GF-D8 (cell line): ENCODE data around the gene BUB3.

Experiments
- DNase-seq: peaks from one replicate; lab custom pipeline; 2025; lab: John Stamatoyannopoulos, UW

Gene BUB3

DNA sequence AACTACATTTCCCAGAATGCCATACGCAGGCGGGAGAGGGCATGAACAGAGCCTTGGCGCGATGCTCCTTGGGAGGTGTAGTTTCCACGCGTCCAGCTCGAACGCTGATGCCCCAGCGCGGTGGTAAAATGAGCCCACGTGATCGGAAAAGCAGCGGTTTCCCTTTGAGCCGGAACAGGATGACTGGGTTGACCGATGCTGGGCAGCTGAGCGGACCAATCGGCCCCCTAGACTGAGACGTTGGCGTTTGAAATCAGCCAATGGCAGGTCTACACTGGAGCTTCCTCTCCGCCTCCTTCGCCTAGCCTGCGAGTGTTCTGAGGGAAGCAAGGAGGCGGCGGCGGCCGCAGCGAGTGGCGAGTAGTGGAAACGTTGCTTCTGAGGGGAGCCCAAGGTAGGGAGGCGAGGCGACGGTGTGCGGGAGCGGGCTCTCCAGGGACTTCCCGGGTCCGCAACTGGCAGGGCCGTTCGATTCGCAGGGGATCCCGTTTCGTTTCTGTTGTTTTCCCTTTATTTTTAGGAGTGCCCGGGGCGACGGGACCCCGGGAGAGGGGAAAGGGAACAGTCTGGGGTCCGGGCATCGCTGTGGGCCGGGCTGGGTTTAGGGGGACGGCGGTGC, at the start of gene BUB3:
Gene BUB3 (plus strand): TSS at position 311 of the 619 bp plus-strand sequence. CDS start 516 bp downstream, outside the sequence.
- DNase-seq, result peak; percentile 98

- no peak for DNase-seq
Measured at GRCh38 chr10:123109466-123109865, 44.7 kb upstream of the BUB3 start.

DNA sequence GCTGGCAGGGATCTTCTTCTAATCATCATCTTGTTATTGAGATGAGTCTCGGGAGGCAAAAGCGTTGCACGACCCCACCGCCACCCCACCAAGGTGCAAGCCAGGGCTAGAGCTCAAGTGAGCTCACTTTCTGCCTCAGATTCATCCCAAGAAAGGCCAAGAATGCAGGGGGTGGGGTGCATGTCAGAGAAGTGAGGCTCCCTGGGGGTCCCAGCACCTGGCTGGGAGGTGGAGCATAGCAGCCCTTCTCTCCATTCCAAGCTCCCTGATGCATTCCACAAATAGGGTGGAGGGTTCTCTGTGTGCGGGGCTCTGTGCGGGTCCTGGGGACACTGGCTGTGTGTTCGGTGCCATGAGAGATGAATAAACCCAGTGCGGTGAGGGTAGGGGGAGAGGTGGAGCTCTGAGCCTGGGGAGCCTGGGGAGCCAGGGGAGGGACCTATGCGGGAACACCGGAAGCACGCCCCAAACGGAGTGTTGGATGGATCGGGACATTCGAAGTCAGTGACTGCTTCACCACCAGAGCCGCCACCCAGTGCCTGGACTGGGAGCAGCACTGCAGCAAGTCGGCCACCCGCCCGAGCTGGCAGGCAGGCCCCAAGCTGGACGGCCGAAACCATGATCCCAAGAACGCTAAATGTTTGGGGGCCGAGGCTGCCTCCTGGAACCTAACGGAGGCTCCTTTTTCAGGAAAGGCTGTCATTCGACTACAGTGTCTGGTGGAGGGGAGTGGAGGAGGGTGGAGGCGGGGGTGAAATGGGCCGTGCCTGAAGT, 36.4 kb upstream of the BUB3 start:
- no peak for DNase-seq

GRCh38 chr10:123119081-123119480, 35.1 kb upstream of the BUB3 start:
- no peak for DNase-seq

- no peak for DNase-seq
Measured at GRCh38 chr10:123126246-123126645, 28.0 kb upstream of the BUB3 start.

- DNase-seq, result no peak
Measured at GRCh38 chr10:123129618-123130271, 24.5 kb upstream of the BUB3 start.

GRCh38 chr10:123132576-123133477, 21.4 kb upstream of the BUB3 start:
- peak; percentile 57 for DNase-seq

- no peak for DNase-seq
Measured at GRCh38 chr10:123133541-123134342, 20.5 kb upstream of the BUB3 start.

GRCh38 chr10:123134343-123134914, 19.8 kb upstream of the BUB3 start:
- DNase-seq, result no peak

- DNase-seq, result peak; percentile 48
Measured at GRCh38 chr10:123134915-123135414, 19.2 kb upstream of the BUB3 start.

GRCh38 chr10:123135415-123136141, 18.6 kb upstream of the BUB3 start, which contains the start of gene HMX3:
HMX3 (plus strand) TSS chr10:123135970; CDS start chr10:123136051, 81 bp downstream.
- peak; percentile 66 for DNase-seq

GRCh38 chr10:123136221-123136805, 17.9 kb upstream of the BUB3 start:
- DNase-seq, result no peak

DNA sequence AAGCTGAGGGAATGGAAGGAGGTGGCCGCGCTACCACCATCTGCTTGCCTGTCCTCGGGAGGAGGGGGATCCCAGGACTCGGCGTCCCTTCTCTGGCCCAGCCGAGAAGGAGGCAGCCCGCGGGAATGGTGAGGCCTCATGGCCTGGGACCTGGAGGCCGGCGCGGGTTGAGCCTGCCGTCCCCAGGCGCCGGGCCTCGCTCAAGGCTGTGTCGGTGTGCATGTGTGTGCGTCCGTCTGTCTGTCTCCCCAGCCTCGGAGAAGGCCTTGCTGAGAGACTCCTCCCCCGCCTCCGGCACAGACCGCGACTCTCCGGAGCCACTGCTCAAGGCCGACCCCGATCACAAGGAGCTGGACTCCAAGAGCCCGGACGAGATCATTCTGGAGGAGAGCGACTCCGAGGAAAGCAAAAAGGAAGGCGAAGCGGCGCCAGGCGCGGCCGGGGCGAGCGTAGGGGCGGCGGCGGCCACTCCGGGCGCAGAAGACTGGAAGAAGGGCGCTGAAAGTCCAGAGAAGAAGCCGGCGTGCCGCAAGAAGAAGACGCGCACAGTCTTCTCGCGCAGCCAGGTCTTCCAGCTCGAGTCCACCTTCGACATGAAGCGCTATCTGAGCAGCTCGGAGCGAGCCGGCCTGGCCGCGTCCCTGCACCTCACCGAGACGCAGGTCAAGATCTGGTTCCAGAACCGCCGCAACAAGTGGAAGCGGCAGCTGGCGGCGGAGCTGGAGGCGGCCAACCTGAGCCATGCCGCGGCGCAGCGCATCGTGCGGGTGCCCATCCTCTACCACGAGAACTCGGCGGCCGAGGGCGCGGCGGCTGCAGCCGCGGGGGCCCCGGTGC, 17.2 kb upstream of the BUB3 start:
- peak; percentile 46 for DNase-seq

DNA sequence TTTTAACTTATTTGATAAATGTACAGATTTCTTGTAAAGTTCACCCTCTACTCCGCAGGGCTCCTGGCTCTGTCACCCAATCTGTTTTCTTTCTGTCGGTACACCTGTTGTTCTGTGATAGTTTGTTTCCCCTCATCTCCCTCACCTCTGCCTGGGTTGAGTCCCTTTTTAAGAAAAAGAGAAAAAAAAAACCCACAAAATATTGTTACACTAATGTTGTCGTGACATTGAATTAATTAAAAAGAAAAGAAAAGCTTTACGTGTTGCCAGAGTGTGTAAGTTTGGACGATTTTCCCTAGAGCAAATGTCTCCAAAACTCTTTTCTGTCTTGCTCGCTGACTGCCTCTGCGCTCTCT, 15.1 kb upstream of the BUB3 start:
- no peak for DNase-seq

- DNase-seq, result peak; percentile 88
Measured at GRCh38 chr10:123139521-123140163, 14.6 kb upstream of the BUB3 start.

DNA sequence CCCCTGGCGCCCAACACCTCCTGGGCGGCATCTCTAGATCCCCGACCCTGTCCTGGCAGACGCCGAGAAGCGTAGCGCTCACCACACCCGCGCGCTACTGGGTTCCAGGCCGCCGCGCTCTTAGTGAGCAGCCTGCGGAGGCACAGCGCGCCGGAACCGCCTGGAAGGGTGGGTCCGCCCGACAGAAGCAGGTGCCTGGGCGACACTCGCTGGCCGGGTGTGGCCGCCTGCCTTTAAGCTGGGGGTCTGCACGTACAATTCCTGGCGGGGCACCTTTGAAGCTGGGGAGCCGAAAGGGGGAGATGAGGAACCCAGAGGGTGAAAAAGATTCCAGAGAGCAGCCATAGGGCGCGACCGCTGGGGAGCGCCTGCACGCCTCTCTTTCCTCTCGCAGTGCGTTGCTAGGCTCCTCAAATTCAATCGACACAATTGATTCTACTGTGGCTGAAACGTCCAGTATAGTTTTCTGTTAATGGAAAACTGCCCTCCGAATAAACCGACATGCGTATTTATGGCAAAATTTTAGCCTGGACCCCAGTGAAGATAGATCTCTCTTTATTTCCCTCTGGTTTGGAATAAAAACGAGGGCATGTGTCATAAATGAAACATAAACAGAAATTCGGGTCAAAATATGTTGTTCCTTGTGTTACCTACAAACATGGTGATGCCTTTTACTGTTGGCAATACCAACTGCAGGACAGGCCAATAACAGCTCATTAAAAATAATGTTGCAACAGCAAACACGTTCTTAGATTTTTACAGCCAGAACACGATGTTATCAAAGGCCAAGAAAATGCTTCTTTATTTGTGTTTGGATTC, 13.8 kb upstream of the BUB3 start:
- no peak for DNase-seq

GRCh38 chr10:123140983-123141390, 13.2 kb upstream of the BUB3 start:
- DNase-seq, result no peak
